Stimulated activated CD4-positive, alpha-beta T cell treated with anti-CD3 and anti-CD28 coated beads, TNF-alpha, amount 100 ng/mL, for 4 hours (primary cell): ENCODE measurements around the gene CMTM4.
A peak's percentile ranks its signal among the peaks of the same experiment; 100 is the strongest.
"Not testable (repeated sequence)": the region's sequence is repeated elsewhere in the genome, so short reads cannot be mapped to it uniquely, and the experiment has no call there.

ENCODE experiments used
- DNase-seq, 3 experiments: peaks; one replicate each; pipeline ENCODE4 v3.0.0-alpha.2; 2020; ENCODE audit warnings: low read depth in 3 of 3

CMTM4 gene

DNA sequence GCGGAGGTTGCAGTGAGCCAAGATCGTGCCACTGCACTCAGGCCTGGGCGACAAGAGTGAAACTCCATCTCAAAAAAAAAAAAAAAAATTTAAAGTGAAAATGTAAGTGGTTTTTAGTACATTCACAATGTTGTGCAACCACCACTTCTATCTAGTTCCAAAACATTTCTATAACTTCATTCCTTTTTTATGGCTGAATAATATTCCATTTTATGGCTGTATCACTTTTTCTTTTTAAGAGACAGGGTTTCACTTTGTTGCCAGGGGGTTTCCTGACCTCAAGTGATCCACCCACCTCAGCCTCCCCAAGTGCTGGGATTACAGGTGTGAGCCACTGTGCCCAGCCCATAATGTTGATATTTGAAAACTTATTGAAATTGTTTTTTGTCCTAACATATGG is 103.7 kb downstream of the CMTM4 start:
- DNase-seq, result no peak

DNA sequence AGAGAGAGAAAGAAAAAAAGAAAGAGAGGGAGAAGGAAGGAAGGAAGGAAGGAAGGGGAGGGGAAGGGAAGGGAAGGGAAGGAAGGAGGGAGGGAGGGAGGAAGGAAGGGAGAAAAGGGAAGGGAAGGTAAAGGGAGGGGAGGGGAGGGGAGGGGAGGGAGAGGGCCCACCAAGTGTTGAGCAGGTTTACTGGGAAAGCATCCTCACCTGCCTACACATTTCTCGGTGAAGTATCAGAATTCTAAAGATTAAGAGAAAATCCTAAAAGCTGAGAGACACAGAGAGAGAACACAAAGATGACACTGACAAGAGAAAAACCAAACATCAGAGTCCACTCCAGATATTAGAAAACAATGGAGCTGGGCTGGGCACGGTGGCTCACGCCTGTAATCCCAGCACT is 104.3 kb downstream of the CMTM4 start:
- DNase-seq, result no peak

- no peak for DNase-seq
Observed at GRCh38 chr16:66591018-66591417, 105.5 kb downstream of the CMTM4 start.

GRCh38 chr16:66590322-66590721 is 106.2 kb downstream of the CMTM4 start:
- no peak for DNase-seq

DNA sequence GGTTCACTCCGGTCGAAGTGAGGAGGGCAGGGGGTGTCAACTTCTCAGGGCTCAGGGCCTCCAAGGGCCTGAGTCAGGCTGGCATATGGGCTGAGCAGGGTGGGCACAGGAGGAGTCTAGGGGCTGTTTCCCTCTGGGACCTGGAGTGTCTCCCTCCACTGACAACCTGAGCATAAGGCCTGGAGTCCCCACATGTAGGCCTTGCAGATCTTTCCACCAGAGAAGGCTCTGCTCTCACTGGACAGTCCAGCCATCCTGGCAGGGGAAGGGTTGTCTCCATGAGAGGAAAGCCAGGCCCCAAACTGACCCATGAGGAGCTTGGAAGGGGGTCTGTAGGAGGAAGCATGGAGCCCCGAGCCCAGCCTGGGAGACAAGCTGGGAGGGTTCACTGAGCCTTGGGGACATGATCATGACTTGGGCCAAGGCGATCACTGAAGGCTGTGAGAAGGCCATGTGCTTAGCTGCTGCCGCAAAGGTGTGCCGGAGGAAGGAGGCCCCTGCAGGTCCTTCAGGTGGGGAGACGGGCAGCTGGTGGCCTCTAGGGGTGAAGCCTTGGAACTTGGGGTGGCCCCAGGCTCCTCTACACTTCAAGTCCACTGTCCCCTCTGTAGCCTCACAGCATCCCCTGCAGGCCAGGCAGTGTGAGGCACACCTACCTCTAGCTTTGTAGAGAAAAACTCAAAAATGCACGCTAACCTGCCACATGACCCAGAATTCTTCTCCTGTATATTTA is 107.4 kb downstream of the CMTM4 start:
- DNase-seq, result peak in 2 of 3 experiments; percentile 26 to 41

GRCh38 chr16:66587881-66588600 is 108.5 kb downstream of the CMTM4 start:
- DNase-seq, result no peak

DNA sequence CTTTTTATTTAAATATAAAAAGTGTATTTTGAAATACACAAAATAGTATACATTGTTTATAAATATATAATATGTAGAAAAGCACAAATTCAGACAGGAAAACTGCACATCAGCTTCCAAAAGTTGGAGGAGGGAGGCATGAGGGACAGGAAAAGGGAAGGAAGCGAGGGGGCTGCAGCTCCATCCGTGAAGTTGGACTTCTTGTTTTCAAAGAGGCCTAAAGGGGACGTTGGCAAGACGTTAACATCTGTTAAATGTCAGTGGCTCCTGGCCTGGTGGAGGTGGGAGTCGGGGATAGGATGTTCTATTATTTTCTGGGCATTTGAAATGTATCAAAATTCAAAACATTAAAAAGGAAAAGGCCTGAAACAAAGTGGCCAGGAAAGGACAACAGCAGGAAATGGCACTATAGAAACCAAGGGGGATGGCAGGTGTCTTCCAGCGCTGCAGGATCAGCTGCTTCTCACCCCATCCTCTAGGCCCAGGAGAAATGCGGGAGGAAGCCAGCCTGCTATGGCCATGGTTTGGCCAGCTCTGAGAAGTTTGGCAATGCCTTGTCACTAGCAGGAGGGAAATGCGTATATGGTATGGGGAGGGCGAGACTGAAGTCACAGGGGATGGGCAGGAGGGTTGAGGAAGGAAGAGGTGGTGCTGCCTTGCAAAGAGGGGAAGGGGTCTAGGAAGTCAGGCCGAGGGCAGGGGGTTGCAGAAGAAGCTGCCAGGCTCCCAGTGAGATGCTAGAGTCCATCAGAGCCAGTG is 110.9 kb downstream of the CMTM4 start:
- DNase-seq, result no peak

- DNase-seq, result no peak
Observed at GRCh38 chr16:66581246-66581952, 115.1 kb downstream of the CMTM4 start.

GRCh38 chr16:66580605-66581209 is 115.8 kb downstream of the CMTM4 start:
- DNase-seq, result no peak

- no peak for DNase-seq
Observed at GRCh38 chr16:66578651-66579531, 117.7 kb downstream of the CMTM4 start, which contains the start of gene CMTM2. Gene CMTM2 (plus strand): TSS chr16:66579463. CDS start chr16:66579608, 145 bp downstream.

GRCh38 chr16:66576296-66576695 is 120.2 kb downstream of the CMTM4 start:
- no peak for DNase-seq

DNA sequence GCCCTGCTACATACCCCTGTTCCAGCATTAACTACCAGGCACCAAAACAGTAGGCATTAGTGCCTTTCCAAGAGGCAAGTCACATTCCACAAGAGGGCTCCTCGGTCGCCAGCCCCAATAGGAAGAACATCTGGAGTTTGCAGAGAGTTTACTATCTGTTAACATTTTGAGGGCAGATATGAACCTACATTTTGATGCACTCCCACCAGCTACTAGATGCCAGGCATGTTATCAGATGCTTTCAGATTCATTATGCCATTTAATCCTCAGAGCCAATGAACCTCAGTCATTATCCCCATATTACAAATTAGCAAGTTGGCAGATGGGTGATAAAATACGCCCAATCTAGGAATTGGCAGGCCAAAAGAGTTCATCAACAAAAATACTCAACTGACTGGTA is 121.5 kb downstream of the CMTM4 start:
- DNase-seq, result no peak

DNA sequence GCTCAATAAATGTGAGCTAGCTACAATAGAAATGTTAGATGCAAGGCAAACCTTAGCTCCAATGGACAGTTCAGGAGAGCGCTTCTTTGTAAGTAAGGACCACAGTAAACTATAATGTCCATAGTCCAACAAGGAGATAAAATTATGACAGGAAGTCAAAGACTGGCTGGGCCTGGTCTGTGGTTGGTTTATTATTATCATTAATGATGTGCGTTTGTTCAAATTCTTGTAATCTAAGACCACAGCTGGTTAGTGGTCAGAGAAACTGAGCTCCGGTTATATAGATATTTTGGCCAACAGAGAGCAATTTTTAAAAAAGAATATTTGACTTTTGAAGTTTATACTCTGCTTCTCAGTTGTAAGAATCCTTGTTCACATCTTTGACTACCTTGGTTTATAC is 122.0 kb downstream of the CMTM4 start:
- no peak for DNase-seq

- no peak for DNase-seq
Observed at GRCh38 chr16:66574081-66574480, 122.5 kb downstream of the CMTM4 start.

- no peak for DNase-seq
Observed at GRCh38 chr16:66572356-66572755, 124.2 kb downstream of the CMTM4 start.

- DNase-seq, result no peak
Observed at GRCh38 chr16:66569827-66570405, 126.6 kb downstream of the CMTM4 start.

DNA sequence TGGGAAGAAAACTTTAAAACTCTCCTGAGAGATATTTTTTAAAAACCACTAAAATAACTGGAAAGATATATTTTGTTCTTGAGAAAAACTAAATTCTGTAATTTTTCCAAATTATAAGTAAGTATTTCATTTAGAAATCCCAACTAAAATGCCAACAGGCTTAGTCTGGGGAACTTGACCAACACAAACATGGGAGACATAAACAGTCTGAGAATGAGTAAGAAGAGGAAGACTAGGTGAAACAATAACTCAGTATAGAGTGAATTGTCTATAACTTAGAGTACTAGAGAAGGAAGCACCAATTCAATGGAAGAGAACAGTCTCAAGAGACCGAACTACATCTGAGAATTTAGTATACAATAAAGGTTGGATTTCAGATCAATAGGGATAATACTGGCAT is 127.4 kb downstream of the CMTM4 start:
- DNase-seq, result no peak

DNA sequence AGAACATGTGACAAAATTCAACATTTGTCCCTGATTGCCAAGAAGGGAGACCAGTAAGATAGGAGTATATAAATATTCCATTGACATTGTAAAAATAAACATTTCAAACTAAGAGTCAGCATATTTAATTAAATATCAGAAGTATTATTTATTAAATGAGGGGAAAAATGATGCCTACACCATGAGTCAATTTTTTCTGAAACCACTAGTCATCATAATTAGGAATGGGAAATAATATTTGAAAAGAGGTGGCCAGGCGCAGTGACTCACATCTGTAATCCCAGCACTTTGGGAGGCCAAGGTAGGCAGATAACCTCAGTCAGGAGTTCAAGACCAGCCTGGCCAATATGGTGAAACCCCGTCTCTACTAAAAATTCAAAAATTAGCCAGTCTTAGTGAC is 128.2 kb downstream of the CMTM4 start:
- no peak for DNase-seq

- DNase-seq, result not testable (repeated sequence)
Observed at GRCh38 chr16:66567270-66567669, 129.3 kb downstream of the CMTM4 start.
